GM12878 (cell line): ENCODE data around the gene MRPL12. TPM values are rescaled to one million over a fixed set of nuclear protein-coding genes. Genes with fewer than 3 reads are reported as not detected.

Experiments
- ATAC-seq: fragments of 200-7000 bp; cut with Tn5 transposase; 3 replicates; pipeline ENCODE4 v1.9.1; 2020; ENCODE audit warnings: mild to moderate bottlenecking, moderate library complexity
- BruUV-seq: library from RNA; stranded (reverse); fragments of 400-500 nt; replicated peaks from 2 replicates; lab custom pipeline; 2021; lab: Mats Ljungman, UMichigan
- CTCF ChIA-PET: fragments of 300-600 bp; sonication (Branson Sonifier 250); formaldehyde crosslinking; extraction: SDS; loops from one replicate; lab custom pipeline; 2021; ENCODE audit warnings: inconsistent platforms; lab: Yijun Ruan, JAX
- POLR2A ChIA-PET: fragments of 350-600 bp; formaldehyde crosslinking; extraction: SDS; loops from one replicate; lab custom pipeline; 2021; ENCODE audit warnings: inconsistent platforms; lab: Charles Lee
- RAD21 ChIA-PET: fragments of 300-600 bp; sonication (Branson Sonifier 250); formaldehyde crosslinking; loops from one replicate; lab custom pipeline; 2023; ENCODE audit warnings: antibody characterized with exemption; ENCODE audit not compliant: unreplicated experiment; lab: Charles Lee
- SMC1A ChIA-PET: fragments of 300-600 bp; sonication (Branson Sonifier 250); formaldehyde crosslinking; loops from one replicate; lab custom pipeline; 2023; ENCODE audit not compliant: unreplicated experiment, uncharacterized antibody; lab: Charles Lee
- DNase-seq: peaks from one replicate; pipeline ENCODE4 v3.0.0-alpha.2; 2011; ENCODE audit warnings: low read depth, low spot score
- FAIRE-seq: peaks from 3 replicates; lab custom pipeline; 2011; peaks lifted over from hg19 to GRCh38; lab: Jason Lieb, UNC
- H2AFZ ChIP-seq: 2 replicates; pipeline ENCODE4 v1.6.0; 2011; ENCODE audit warnings: low read depth, low read length, control low read depth; ENCODE audit not compliant: control insufficient read depth
- H3K27ac ChIP-seq: 2 replicates; pipeline ENCODE4 v1.5.1; 2011; ENCODE audit warnings: control low read depth; ENCODE audit not compliant: control insufficient read depth, insufficient read depth
- H3K27me3 ChIP-seq, 2 experiments: replicated peaks in 1 of 2; 2 replicates each; pipeline versions ENCODE4 v1.6.0 to v1.6.1; 2011; ENCODE audit warnings: low read length in 1 of 2; ENCODE audit not compliant: control insufficient read depth in 2 of 2, insufficient read depth in 2 of 2
- H3K36me3 ChIP-seq, 2 experiments: 2 replicates each; pipeline ENCODE4 v1.5.1; 2011; ENCODE audit warnings: low read length in 1 of 2; ENCODE audit not compliant: control insufficient read depth in 2 of 2, insufficient read depth in 2 of 2
- H3K4me1 ChIP-seq: 2 replicates; pipeline ENCODE4 v1.6.1; 2011; ENCODE audit warnings: mild to moderate bottlenecking, low read length, moderate library complexity, mixed read lengths; ENCODE audit not compliant: control insufficient read depth, insufficient read depth
- H3K4me2 ChIP-seq: 2 replicates; pipeline ENCODE4 v1.6.0; 2011; ENCODE audit warnings: control low read depth; ENCODE audit not compliant: control insufficient read depth, insufficient read depth
- H3K4me3 ChIP-seq: fragments of 200-600 bp; sonication (generic); 2 replicates; pipeline ENCODE4 v1.5.1; 2016
- H3K79me2 ChIP-seq: 2 replicates; pipeline ENCODE4 v1.6.0; 2011; ENCODE audit warnings: low read length; ENCODE audit not compliant: control insufficient read depth, insufficient read depth
- H3K9ac ChIP-seq: 2 replicates; pipeline ENCODE4 v1.8.0; 2011; ENCODE audit warnings: low read length, control low read depth, mixed read lengths; ENCODE audit not compliant: control insufficient read depth, insufficient read depth
- H3K9me3 ChIP-seq: replicated peaks from 3 replicates; pipeline ENCODE4 v1.5.1; 2011; ENCODE audit warnings: mild to moderate bottlenecking, low read length; ENCODE audit not compliant: control insufficient read depth, insufficient read depth
- H4K20me1 ChIP-seq: 2 replicates; pipeline ENCODE4 v1.6.0; 2011; ENCODE audit not compliant: control insufficient read depth, insufficient read depth
- BACH1 ChIP-seq: fragments of 450-650 bp; IDR thresholded peaks from 2 replicates; pipeline ENCODE4 v1.6.1; 2017; ENCODE audit warnings: mild to moderate bottlenecking, borderline replicate concordance
- CEBPB ChIP-seq, 2 experiments: fragments of 150-350 bp in 1 of 2; IDR thresholded peaks; 2 replicates each; pipeline ENCODE4 v1.6.1; 2012 to 2014; ENCODE audit warnings: low read depth in 2 of 2, low read length in 2 of 2, borderline replicate concordance in 1 of 2, inconsistent platforms in 1 of 2
- GATAD2B ChIP-seq: fragments of 450-650 bp; conservative IDR thresholded peaks from 2 replicates; pipeline ENCODE4 v1.6.1; 2017; ENCODE audit warnings: low read depth, mild to moderate bottlenecking, moderate library complexity
- MTA3 ChIP-seq: IDR thresholded peaks from 2 replicates; pipeline ENCODE4 v1.6.1; 2012; ENCODE audit warnings: low read length, inconsistent platforms, borderline replicate concordance
- NFYA ChIP-seq: IDR thresholded peaks from 2 replicates; pipeline ENCODE4 v1.6.1; 2011; ENCODE audit warnings: low read depth, mild to moderate bottlenecking, low read length, improper control_type of control experiment, borderline replicate concordance
- POLR2A ChIP-seq: IDR thresholded peaks from 2 replicates; pipeline ENCODE4 v1.6.1; 2011; ENCODE audit warnings: low read depth, mild to moderate bottlenecking, low read length
- STAT1 ChIP-seq: fragments of 450-650 bp; conservative IDR thresholded peaks from 2 replicates; pipeline ENCODE4 v1.6.1; 2014; ENCODE audit warnings: antibody characterized with exemption, mild to moderate bottlenecking
- TAF1 ChIP-seq: IDR thresholded peaks from 2 replicates; pipeline ENCODE4 v1.6.1; 2011; ENCODE audit warnings: mild to moderate bottlenecking, low read depth, low read length, borderline replicate concordance
- TCF3 ChIP-seq: IDR thresholded peaks from 2 replicates; pipeline ENCODE4 v1.6.1; 2012; ENCODE audit warnings: low read depth, mild to moderate bottlenecking, low read length, borderline replicate concordance; ENCODE audit not compliant: insufficient read depth
- WGBS: methylation state at CpG from one replicate; pipeline ENCODE4 v1.1.6; 2016; ENCODE audit warnings: low lambda C conversion rate; ENCODE audit not compliant: insufficient replicate concordance, insufficient coverage; ENCODE audit errors: missing lambda C conversion rate; 5-methylcytosine and 5-hydroxymethylcytosine counted together
- in situ Hi-C: fragments of 300-500 bp; cut with MboI; formaldehyde crosslinking; loops from 9 replicates; pipeline ENCODE4 v1.14.3; 2018; ENCODE audit warnings: mixed read lengths
- intact Hi-C: fragments of 100-400 bp; cut with micrococcal nuclease; formaldehyde crosslinking; loops from one replicate; pipeline ENCODE4 v1.14.2; 2022; ENCODE audit not compliant: unreplicated experiment
- polyA plus RNA-seq, 11 experiments: library from polyadenylated mRNA; depleted of rRNA in 4 of 11; unstranded in 6 of 11; stranded (reverse) in 5 of 11; fragments of >200 nt; fragmentation: Nextera tagmentation in 4 of 11; fragmentation: Illumina TruSeq in 1 of 11; extraction: Ambion mirVana in 4 of 11; extraction: Trizol in 1 of 11; gene quantifications; 1 replicate in 1 of 11; 2 replicates in 10 of 11; pipeline versions ENCODE4 v1.2.1 to v1.2.3, GENCODE V29; 2011 to 2016; ENCODE audit warnings: inconsistent platforms in 2 of 11, missing spikeins in 2 of 11, low read depth in 1 of 11
- total RNA-seq, 4 experiments: library from RNA; depleted of rRNA in 3 of 4; stranded (reverse); fragments of >200 nt in 3 of 4; fragmentation: Illumina TruSeq in 1 of 4; extraction: Trizol in 1 of 4; gene quantifications; 2 replicates each; pipeline versions ENCODE4 v1.2.1 to v1.2.3, GENCODE V29; 2013 to 2021
- TF ChIP-seq, protein P1 (sequence below): fragments of 450-650 bp; IDR thresholded peaks from 2 replicates; pipeline ENCODE4 v1.6.1; 2016; ENCODE audit warnings: mild to moderate bottlenecking, moderate library complexity, borderline replicate concordance

Gene MRPL12
- total and polyA plus RNA-seq, 10 of the 15 experiments (the other 5 are each of a cell fraction or from before 2014, with no cell fraction given) = 1.3 to 269 (median 117) TPM

DNA sequence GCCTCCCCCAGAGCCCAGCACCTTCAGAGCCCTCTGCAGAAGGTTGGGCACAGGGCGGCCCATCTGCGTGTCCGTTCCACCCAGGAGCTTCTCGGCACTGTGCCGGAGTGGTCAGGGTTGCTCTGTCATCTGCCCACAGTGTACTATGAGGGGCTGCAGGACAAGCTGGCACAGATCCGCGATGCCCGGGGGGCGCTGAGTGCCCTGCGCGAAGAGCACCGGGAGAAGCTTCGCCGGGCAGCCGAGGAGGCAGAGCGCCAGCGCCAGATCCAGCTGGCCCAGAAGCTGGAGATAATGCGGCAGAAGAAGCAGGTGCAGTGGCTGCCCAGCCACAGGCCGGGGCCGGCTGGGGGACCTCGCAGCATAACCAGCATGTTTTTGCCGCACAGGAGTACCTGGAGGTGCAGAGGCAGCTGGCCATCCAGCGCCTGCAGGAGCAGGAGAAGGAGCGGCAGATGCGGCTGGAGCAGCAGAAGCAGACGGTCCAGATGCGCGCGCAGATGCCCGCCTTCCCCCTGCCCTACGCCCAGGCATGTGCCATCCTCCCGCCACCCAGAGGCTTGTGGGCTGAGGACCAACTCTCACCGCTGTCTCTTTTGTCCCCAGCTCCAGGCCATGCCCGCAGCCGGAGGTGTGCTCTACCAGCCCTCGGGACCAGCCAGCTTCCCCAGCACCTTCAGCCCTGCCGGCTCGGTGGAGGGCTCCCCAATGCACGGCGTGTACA, 6.8 kb upstream of the MRPL12 start:
- peaks cover 3% of the 10 kb centered on the region for H3K4me1 ChIP-seq
- H3K4me2 ChIP-seq = no peak overlapping the region
- H3K4me3 ChIP-seq = no peak overlapping the region
- H3K27ac ChIP-seq = no peak overlapping the region
- 98% methylated on average over 32 of the region's 40 CpGs for WGBS
- intact Hi-C loops (no loop called here), in situ Hi-C loops (no loop called here)
- ATAC-seq (no peak), DNase-seq (no peak), FAIRE-seq (no peak)
- no peaks in the 10 kb centered on the region for H3K27me3 ChIP-seq
- CTCF ChIA-PET = no interaction called here
- RAD21 ChIA-PET = no interaction called here
- peaks cover 20 to 51% of the 10 kb centered on the region in 2 experiments; a peak in 3 of 4 replicates for H3K36me3 ChIP-seq
- H3K79me2 ChIP-seq = peaks cover 3% of the 10 kb centered on the region
- BruUV-seq = no TSS peak
- H3K9me3 ChIP-seq = no peaks in the 10 kb centered on the region
- TF ChIP-seq CEBPB (IDR thresholded peaks at IDR 0.05; ENCODE audit: borderline replicate concordance in 1 of 2, low read depth in 2 of 2, low read length in 2 of 2) (no peak), POLR2A (0 out of 2 replicates have a peak, but pooled peaks have one; percentile 21)
- SMC1A ChIA-PET = no interaction called here
- H2AFZ ChIP-seq = no peak overlapping the region
- H3K9ac ChIP-seq = no peak overlapping the region
- H4K20me1 ChIP-seq = no peaks in the 10 kb centered on the region
- POLR2A ChIA-PET = no interaction called here

DNA sequence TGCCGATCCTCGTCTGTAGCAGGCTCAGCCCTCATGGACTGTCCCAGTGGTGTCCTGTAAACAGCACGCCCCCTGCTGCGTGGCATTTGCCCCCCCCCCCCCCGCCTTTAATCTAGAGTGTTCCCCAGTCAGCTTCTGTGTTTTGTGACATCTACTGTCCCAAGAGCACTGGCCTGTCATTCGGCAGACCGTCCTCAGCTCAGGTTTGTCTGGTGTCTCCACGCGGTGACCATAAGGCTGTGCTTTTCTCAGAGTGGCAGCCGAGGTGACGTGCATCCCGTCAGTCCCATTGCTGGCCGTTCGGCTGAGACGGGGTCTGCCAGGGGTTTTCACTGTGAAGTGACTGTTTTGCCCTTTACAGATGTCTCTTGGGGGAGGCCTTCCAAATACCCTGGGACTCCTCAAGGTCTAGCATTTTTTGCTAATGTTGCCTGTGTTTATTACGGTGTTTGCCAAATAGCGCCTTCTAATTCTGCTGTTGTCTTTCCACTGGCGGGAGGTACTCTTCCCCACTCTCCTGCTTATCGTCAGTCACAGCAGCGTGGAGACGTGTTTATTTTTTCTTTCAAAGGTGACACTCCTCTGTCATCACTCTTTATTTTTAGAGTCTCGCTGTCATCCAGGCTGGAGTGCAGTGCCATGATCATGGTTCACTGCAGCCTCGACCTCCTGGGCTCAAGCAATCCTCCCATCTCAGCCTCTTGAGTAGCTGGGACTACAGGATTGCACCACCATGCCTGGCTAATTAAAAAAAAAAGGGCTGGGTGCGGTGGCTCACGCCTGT, 5.7 kb upstream of the MRPL12 start:
- no peak for FAIRE-seq
- Histone ChIP-seq H3K4me3 (no peak overlapping the region), H3K36me3 (peaks cover 22 to 42% of the 10 kb centered on the region in 2 experiments; a peak in 3 of 4 replicates), H3K9ac (no peak overlapping the region), H3K27ac (no peak overlapping the region), H3K4me2 (no peak overlapping the region), H3K9me3 (no peaks in the 10 kb centered on the region), H3K79me2 (peaks cover 14% of the 10 kb centered on the region), H3K27me3 (no peaks in the 10 kb centered on the region), H3K4me1 (peaks cover 8% of the 10 kb centered on the region), H2AFZ (no peak overlapping the region), H4K20me1 (0 out of 2 replicates have a peak, but pooled peaks cover 3% of the 10 kb centered on the region)
- no peak for DNase-seq
- ChIA-PET SMC1A (no interaction called here), CTCF (no interaction called here), POLR2A (no interaction called here), RAD21 (no interaction called here)
- in situ Hi-C loops = no loop called here
- BruUV-seq = no TSS peak
- intact Hi-C loops = no loop called here
- no peak for ATAC-seq
- WGBS = 90% methylated on average over 25 of the region's 25 CpGs
- TF ChIP-seq, protein P1, sequence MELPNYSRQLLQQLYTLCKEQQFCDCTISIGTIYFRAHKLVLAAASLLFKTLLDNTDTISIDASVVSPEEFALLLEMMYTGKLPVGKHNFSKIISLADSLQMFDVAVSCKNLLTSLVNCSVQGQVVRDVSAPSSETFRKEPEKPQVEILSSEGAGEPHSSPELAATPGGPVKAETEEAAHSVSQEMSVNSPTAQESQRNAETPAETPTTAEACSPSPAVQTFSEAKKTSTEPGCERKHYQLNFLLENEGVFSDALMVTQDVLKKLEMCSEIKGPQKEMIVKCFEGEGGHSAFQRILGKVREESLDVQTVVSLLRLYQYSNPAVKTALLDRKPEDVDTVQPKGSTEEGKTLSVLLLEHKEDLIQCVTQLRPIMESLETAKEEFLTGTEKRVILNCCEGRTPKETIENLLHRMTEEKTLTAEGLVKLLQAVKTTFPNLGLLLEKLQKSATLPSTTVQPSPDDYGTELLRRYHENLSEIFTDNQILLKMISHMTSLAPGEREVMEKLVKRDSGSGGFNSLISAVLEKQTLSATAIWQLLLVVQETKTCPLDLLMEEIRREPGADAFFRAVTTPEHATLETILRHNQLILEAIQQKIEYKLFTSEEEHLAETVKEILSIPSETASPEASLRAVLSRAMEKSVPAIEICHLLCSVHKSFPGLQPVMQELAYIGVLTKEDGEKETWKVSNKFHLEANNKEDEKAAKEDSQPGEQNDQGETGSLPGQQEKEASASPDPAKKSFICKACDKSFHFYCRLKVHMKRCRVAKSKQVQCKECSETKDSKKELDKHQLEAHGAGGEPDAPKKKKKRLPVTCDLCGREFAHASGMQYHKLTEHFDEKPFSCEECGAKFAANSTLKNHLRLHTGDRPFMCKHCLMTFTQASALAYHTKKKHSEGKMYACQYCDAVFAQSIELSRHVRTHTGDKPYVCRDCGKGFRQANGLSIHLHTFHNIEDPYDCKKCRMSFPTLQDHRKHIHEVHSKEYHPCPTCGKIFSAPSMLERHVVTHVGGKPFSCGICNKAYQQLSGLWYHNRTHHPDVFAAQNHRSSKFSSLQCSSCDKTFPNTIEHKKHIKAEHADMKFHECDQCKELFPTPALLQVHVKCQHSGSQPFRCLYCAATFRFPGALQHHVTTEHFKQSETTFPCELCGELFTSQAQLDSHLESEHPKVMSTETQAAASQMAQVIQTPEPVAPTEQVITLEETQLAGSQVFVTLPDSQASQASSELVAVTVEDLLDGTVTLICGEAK = no peak
- TF ChIP-seq MTA3 (no peak), NFYA (no peak), GATAD2B (no peak), BACH1 (no peak), TAF1 (no peak), STAT1 (no peak), TCF3 (no peak)
